Stimulated activated naive CD8-positive, alpha-beta T cell treated with anti-CD3 and anti-CD28 coated beads, Interleukin-15, Interleukin-2, amounts not matched to agents 100 U/mL and 50 U/mL, for 24 hours (primary cell): ENCODE measurements around the gene ZFP3.
"Not testable (repeated sequence)": the region's sequence is repeated elsewhere in the genome, so short reads cannot be mapped to it uniquely, and the experiment has no call there.

Experiments
- ATAC-seq: fragments of 150-1000 bp; cut with Tn5 transposase; one replicate; pipeline ENCODE4 v1.10.0; 2021
- DNase-seq: peaks from one replicate; pipeline ENCODE4 v3.0.0; 2021

The ZFP3 gene

GRCh38 chr17:5077781-5078105, 524 bp upstream of the ZFP3 start:
- DNase-seq, result no peak
- ATAC-seq, result no peak

DNA sequence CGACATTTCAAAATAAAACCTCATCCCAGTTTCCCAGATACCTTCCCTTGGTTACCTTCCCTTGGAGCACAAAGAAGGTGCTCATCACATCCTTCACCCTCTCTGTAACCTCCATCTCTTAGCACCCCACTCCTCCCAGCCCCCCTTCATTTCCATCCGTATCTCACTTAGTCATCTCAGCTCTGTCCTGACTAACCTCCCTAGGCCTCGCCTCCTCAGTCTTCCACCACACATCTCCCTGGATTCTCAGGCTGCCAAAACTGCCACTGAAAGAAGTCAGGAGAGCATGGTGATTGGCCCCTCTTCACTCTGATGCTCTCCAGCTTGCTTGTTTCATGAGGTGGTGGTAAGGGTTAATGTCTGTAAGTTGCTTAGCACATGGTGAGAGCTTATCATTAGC, 2.3 kb downstream of the ZFP3 start:
- DNase-seq (no peak), ATAC-seq (no peak)

GRCh38 chr17:5092218-5093010, 14.1 kb downstream of the ZFP3 start:
- no peak for ATAC-seq
- DNase-seq, result no peak

DNA sequence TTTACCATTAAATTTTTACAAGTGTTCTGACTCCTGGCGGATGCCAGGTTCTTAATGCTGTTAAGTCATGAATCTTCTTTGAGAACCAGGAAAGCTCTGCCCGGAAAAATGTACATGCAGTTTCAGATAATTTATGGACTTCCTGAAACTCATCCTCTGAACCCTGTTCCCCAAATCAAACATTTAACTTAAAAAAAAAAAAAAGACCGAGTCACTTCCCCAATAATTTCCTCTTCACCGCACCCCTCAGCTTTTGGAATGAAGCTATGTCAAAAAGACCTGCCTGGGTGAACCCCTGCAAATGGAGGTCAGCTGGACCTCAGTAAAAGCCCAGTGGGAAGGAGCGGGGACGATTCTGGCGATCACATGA, 18.4 kb downstream of the ZFP3 start:
- ATAC-seq, result no peak

GRCh38 chr17:5097101-5097834, 19.0 kb downstream of the ZFP3 start:
- no peak for ATAC-seq
- peak; percentile 28 for DNase-seq

More for the DNA sequence above, 18.4 kb downstream of the ZFP3 start:
- DNase-seq, result no peak

DNA sequence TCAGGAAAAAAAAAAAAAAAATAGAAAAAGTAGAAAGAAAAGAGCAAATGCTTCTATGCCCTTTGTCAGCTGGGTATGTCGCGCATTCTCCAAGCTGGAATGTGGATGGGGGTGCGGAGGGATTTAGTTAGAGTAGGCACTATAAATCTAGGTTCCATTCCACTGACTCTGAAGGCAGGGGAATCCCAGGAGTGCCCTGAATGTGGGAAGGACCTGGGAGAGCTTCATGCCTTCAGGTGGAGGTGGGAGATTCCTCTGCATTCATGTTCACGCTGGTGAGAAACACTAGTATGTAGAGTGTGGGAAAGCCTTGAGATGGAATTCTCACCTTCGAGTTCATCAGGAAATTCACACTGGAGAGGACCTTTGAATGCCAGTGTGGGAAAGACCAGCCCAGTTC, 21.0 kb downstream of the ZFP3 start:
- ATAC-seq (no peak), DNase-seq (no peak)

- ATAC-seq, result no peak
- DNase-seq, result no peak
These were observed 22.6 kb downstream of the ZFP3 start for GRCh38 chr17:5100832-5101231.

- no peak for DNase-seq
- ATAC-seq, result no peak
These were observed 32.5 kb downstream of the ZFP3 start for GRCh38 chr17:5110816-5111215.

DNA sequence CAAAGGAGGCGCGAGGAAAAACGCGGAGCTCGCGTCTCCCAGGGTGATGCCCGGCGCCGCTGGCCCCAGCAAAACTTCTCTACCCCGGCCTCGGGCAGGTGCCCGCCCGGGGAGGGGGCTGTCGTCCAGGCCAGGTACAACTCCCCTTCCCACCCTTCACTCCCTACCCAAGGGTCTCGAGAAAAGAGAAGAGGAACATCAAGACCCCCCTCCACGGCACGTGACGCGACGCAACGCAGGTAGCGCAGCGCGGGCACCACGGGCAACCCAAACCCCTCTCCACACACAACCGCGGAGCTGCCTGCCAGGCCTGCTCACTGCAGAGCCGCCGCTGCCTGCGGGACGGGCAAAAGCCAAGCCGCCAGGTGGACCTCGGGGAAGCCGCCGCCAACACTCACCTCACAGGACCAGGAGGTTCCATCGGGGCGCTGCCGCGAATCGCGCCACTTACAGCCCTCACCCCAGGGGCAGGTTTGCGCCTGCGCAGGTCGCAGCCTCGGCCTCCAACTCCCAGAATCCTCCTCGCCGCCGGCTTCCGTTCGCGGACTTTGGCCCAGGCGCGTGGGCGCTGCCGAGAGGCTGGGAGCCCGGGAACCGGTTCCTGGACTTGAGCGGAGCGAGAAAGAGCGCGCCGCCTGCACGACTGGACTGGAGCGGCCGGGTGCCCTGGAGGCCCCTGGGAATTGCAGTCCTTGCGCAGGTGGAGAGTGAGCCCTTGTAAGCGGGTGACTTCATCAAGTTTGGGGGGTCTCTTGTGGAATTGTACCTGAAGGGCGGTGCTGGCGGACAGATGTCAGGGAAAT, 33.3 kb downstream of the ZFP3 start, which contains the start of gene ZNF232:
TSS of gene ZNF232 (minus strand) at position 477 of the 803 bp plus-strand sequence. CDS start at position 421, 56 bp downstream.
- DNase-seq (peak; percentile 95), ATAC-seq (peak; percentile 95)

DNA sequence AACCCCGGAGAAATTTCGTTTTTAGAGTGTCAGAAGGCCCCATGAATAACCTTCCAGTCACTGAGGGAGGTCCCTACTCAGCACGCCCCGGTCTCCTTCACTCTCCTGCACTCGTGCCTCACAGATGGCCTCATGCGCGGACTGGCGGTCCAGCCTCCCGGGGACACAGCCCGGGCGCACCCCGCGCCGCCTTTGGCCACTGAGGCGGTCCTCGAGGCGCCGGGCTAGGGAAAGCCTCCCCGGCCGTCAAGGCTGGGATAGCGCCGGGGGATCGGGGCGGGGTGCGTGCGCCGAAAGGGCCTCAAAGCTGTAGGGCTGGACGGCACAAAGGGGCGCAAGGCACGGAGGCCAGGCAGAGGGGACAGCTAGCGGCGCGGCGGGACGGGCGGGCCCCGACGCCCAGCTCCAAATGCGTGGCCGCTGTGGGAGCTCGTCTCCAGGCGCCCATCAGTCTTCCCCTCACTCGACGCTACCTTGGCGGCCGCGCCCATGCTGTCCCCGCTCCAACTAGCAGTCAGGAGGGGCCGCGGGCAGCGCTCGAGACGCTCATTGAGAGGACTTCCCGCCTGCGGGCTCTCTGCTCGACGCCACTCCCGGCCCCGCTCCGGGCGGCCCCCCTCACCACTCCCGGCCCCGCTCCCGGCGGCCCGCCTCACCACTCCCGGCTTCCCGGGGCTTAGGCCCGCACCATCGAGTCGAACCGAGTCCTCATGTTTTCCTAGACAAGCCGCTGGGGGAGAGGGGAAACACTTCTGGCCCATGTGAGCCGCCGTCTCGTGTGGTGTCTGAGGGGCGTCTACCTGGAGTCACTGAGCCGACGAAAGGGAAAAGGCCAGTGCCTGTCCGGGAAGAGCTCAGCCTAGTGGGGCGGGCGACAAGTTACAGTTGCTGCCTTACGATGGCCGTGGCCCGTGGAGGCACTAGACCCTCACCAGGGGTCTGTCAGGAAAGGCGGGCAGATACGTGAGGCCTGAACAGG, 37.7 kb downstream of the ZFP3 start, which contains the start of gene USP6:
TSS of gene USP6 (plus strand) at position 360 of the 979 bp plus-strand sequence. CDS start 14,336 bp downstream, outside the sequence.
- DNase-seq (no peak), ATAC-seq (no peak)

DNA sequence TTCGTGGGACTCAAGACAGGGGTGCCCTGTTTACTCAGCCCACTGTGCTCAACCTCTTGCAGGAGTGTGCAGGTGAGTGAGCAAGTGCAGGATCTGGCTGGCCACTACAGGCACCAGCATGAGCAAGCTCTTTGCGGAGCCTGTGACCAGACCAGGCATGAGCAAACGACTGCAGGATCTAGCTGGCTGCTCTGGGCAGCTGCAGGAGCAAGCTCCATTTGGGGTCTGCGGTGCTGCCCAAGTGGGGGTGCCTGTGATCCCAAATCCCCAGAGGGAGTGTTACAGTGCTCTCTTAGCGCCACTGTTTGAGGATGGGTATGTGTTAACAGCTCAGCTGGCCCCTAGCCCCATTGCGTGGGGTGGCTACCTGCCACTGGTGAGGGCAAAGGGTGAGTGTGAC, 40.0 kb downstream of the ZFP3 start:
- no peak for DNase-seq

DNA sequence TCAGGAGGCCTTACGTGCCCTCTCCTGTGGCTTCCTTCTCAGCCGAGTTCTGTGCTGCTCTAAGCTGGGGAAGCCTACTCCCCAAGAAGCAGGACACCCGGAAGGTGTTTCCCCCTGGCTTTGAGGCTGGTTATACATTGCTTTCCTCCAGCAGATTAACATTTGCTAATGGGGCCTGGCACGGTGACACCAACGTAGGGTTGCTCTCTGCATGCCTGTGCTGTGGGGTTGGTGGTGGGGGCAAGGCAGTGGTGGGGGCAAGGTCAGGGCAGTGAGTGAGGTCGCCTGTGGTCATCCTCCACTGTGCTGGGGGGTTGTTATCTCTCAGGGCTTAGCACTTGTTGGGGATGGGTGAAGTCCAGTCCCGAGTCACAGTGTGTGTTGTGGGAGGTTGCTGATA, 41.8 kb downstream of the ZFP3 start:
- DNase-seq (no peak), ATAC-seq (no peak)

More for the DNA sequence above, 40.0 kb downstream of the ZFP3 start:
- no peak for ATAC-seq

DNA sequence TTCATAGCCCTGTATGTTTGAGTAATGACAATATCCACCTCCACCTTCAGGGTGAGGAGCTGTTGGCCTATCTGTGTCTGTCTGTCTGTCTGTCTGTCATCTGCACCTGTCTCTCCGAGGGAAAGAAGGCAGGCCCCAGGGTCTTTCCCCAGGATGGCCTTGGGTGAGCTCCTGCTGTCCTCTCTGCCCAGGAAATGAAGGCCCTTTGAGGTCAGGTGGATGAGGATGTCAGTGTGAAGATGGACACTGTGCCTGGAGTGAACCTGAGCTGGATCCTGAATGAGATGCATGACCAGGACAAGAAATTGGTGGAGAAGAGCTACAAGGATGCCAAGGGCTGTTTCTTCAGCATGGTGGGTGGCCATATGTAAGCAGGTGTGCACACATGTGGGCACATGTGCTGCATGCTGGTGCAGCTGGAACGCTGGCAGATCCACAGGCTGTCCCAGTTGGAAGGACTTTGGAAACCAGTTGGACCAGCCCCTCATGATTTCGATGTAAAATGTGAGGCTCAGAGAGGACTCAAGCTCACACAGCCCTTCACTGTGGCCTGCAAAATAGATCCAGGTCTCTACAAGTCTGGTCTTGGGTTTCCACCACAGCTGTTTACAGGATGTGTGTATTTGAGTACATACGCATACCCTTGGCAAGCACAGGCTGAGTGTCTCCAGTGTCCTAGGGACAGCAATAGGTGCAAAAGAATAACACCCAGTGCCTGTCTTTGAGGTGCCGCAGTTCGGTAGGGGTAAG, 42.3 kb downstream of the ZFP3 start:
- not testable (repeated sequence) for ATAC-seq, DNase-seq

DNA sequence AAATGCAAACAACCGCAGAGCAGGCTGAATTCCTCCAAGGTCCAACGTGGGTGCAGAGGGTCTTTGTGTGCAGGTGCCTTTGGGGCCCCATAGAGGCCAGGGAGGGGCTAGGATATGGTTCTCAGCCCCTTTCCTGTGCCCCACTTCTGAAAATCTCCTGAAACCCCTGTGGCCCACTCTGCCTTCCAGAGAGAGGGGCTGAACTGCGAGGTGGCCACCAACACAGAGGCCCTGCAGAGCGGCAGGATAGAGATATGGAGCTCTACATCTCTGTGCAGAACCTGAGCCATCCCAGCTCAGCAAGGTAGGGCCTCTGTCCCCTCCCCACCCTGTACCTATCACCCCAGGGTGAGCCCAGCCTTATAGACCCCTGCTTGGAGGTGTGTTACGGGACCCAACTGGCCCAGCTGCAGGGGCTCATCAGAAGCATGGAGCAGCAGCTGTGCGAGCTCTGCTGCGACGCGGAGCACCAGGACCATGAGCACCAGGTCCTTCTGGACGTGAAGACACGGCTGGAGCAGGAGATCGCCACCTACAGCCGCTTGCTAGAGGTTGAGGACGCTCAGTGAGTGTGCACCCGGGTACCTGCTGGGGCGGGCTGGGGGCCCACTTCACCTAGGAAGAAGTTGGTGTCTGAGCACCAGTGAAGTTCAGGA, 43.0 kb downstream of the ZFP3 start:
- DNase-seq (no peak), ATAC-seq (no peak)

DNA sequence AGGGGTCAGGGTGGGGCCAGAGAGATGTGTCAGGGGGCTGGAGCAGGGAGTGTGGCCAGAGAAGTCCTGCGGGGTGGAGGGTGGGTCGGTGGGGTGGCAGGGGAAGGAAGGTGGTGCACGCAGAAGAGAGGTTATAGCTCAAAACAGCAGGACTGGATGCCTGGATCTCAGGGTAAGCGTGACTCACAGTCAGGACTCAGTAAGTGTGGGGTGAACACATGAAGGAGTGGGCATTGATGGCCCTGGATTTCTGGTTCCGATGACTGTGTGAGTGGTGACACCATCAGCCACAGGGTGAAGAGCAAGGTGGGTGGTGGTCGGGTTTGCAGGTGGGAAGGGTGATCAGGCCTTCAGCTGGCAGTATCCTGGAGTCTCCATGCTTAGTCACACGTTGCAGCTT, 43.8 kb downstream of the ZFP3 start:
- ATAC-seq, DNase-seq: not testable (repeated sequence)

- ATAC-seq (peak; percentile 25), DNase-seq (no peak)
These were observed 44.5 kb downstream of the ZFP3 start for GRCh38 chr17:5122586-5123342.

DNA sequence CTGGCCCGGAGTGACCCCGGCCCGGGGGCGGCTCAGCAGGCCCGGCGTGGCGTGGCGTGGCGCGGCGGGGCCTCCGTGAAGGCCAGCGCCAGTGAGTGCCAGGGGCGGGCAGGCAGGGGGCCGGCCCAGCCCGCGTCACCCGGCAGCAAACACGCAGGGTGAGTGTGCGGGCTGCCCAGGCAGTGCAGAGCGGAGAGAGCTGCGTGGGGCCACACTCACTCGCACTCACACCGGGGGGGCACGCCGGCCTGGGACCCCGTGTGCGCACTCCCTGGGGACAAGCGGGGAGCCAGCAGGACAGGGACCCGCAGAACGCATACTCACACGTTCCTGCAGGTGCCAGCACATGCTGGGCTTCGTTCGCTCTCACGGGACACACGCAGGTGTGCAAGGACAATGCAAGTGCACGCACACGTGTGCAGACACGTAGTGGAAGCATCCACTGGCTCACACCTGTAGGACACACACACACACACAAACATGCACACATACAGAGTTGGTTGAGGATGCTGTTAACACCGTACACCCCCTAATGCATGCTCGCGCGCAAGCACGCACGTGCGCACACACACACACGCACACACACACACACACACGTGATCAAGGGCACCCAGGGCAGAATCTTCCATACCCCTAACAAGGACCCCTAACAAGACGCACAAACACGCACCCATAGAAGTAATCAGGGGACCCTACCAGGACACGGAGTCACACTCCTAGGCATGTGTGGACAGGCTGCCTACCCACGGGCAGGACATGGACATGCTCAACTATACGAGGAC, 45.3 kb downstream of the ZFP3 start:
- no peak for ATAC-seq
- no peak for DNase-seq

GRCh38 chr17:5124125-5124760, 46.0 kb downstream of the ZFP3 start:
- ATAC-seq, DNase-seq: not testable (repeated sequence)
